Gastrocnemius medialis (tissue), 4 donors: ENCODE results near the gene PLA2G4A. TPM values are rescaled to one million over a fixed set of nuclear protein-coding genes. Genes with fewer than 3 reads are reported as not detected.

Source experiments
- ATAC-seq, 2 donors: fragments of 150-250 bp; one replicate each; pipeline ENCODE4 v1.9.1; 2016
- DNase-seq, 2 donors: peaks; one replicate each; pipeline ENCODE4 v3.0.0-alpha.2; 2019
- H3K27ac ChIP-seq, 4 donors: fragments of 200-600 bp; sonication (generic); 1 replicate in 1 of 4; 2 replicates in 3 of 4; pipeline ENCODE4 v1.5.1; 2016 to 2018; ENCODE audit warnings: mild to moderate bottlenecking in 2 of 4, moderate library complexity in 1 of 4
- H3K27me3 ChIP-seq, 3 donors: fragments of 200-600 bp; sonication (generic) in 2 of 3; 1 replicate in 1 of 3; 2 replicates in 2 of 3; pipeline versions ENCODE4 v1.5.1 to v1.6.0; 2016 to 2019; ENCODE audit warnings: mild to moderate bottlenecking in 1 of 3, moderate library complexity in 1 of 3
- H3K36me3 ChIP-seq, 2 donors: fragments of 200-600 bp; sonication (generic) in 1 of 2; one replicate each; pipeline ENCODE4 v1.5.1; 2017 to 2018
- H3K4me1 ChIP-seq, 2 donors: fragments of 200-600 bp; sonication (generic) in 1 of 2; one replicate each; pipeline ENCODE4 v1.5.1; 2016 to 2017; ENCODE audit warnings: mild to moderate bottlenecking in 2 of 2
- H3K4me3 ChIP-seq, 4 donors: fragments of 200-600 bp; sonication (generic) in 3 of 4; 1 replicate in 1 of 4; 2 replicates in 3 of 4; pipeline ENCODE4 v1.5.1; 2016 to 2019; ENCODE audit warnings: mild to moderate bottlenecking in 2 of 4
- H3K9me3 ChIP-seq, 3 donors: fragments of 200-600 bp; sonication (generic) in 2 of 3; 1 replicate in 1 of 3; 2 replicates in 2 of 3; pipeline ENCODE4 v1.5.1; 2016 to 2019
- POLR2A ChIP-seq, 2 donors: fragments of 450-650 bp; IDR thresholded peaks; one replicate each; pipeline ENCODE4 v1.6.1; 2017; ENCODE audit warnings: antibody characterized with exemption in 2 of 2, mild to moderate bottlenecking in 2 of 2, moderate library complexity in 2 of 2
- in situ Hi-C, 4 donors: fragments of 200-750 bp; cut with MboI; loops; one replicate each; pipeline versions ENCODE4 v1.15.0 to v1.8.0; 2017; ENCODE audit warnings: low sequenced_read_pairs in 4 of 4
- intact Hi-C: fragments of 100-400 bp; cut with DNase I; formaldehyde crosslinking; loops from one replicate; pipeline ENCODE4 v1.15.1; 2023; ENCODE audit warnings: low total_unique reads
- total RNA-seq, 4 donors: library from RNA; depleted of rRNA; stranded (reverse); fragments of >200 nt; gene quantifications; one replicate each; pipeline versions ENCODE4 v1.1.0 to v1.2.3, GENCODE V29; 2016
- TF ChIP-seq, protein P1 (sequence below), 5 experiments: fragments of 450-650 bp in 3 of 5; fragments of 200-600 bp in 2 of 5; sonication (generic) in 2 of 5; IDR thresholded peaks in 4 of 5; conservative IDR thresholded peaks in 1 of 5; 1 replicate in 4 of 5; 2 replicates in 1 of 5; pipeline ENCODE4 v1.5.1; 2016 to 2019; ENCODE audit warnings: antibody characterized with exemption in 5 of 5, mild to moderate bottlenecking in 3 of 5, moderate library complexity in 3 of 5

PLA2G4A gene
- total RNA-seq, 4 donors from 2014 or later, result 0.44 to 0.95 (median 0.75) TPM

DNA sequence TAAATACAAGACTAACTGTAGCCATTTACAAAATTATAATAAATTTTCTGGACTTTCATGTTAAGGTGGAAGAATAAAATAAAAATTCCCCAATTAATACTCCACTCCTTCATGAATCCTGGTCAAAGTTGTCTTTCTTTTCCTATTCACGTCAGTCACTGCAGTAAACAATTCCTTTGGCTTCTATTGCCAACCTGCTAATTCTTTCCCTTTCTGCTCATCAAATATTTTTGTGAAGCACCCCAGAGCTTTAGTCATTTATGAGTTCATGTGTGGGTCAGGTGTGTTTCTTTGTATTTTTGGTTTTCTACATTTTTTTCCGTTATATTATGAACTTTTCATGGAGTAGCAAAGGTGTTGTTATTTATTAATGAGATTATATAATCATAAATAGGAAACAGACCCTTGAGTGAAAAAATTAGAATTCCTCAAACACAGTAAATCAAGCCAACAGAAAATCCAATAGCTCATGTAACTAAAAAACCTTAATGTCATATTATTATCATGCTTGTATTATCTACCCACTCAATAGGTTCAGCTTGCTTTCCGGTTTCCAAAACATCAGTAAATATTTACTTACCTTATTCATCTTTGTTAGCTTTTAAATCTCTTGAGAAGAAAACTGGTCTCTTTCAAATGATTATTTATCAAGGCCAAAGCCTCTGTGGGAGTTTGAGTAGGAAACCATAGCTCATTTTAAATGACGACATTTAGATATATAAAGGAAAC lies 29.6 kb upstream of the PLA2G4A start:
- H3K27ac ChIP-seq, result no peak overlapping the region
- H3K9me3 ChIP-seq, result no peaks in the 10 kb centered on the region
- H3K36me3 ChIP-seq, result no peaks in the 10 kb centered on the region
- DNase-seq (no peak), ATAC-seq (no peak)
- H3K4me1 ChIP-seq, result no peaks in the 10 kb centered on the region
- no peaks in the 10 kb centered on the region for H3K27me3 ChIP-seq
- in situ Hi-C loops (no loop called here), intact Hi-C loops (no loop called here)
- TF ChIP-seq POLR2A (IDR thresholded peaks at IDR 0.05), result no peak
- TF ChIP-seq, protein P1, sequence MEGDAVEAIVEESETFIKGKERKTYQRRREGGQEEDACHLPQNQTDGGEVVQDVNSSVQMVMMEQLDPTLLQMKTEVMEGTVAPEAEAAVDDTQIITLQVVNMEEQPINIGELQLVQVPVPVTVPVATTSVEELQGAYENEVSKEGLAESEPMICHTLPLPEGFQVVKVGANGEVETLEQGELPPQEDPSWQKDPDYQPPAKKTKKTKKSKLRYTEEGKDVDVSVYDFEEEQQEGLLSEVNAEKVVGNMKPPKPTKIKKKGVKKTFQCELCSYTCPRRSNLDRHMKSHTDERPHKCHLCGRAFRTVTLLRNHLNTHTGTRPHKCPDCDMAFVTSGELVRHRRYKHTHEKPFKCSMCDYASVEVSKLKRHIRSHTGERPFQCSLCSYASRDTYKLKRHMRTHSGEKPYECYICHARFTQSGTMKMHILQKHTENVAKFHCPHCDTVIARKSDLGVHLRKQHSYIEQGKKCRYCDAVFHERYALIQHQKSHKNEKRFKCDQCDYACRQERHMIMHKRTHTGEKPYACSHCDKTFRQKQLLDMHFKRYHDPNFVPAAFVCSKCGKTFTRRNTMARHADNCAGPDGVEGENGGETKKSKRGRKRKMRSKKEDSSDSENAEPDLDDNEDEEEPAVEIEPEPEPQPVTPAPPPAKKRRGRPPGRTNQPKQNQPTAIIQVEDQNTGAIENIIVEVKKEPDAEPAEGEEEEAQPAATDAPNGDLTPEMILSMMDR (IDR thresholded peaks at IDR 0.05 in 4 of 5, conservative IDR thresholded peaks at IDR 0.05 in 1 of 5), result no peak
- H3K4me3 ChIP-seq, result no peak overlapping the region

DNA sequence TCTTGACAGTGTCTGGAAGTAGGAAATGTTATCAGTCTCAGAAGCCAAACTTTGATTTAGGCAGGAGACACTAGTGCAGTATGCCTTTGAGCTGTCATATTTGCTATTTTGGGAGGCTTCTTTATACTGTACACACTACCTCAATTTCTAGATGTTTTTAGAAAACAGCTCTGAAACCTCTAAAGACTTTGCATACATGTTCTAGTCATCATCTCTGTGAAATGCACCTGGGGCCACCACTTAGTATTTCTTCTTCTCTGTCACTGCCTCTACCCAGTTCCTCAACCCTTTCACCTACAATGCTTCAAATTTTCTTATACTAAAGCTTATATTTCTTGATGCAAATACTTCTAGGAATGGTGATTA lies 29.1 kb upstream of the PLA2G4A start:
- ATAC-seq (no peak), DNase-seq (no peak)
- Histone ChIP-seq H3K9me3 (no peaks in the 10 kb centered on the region), H3K36me3 (no peaks in the 10 kb centered on the region), H3K27ac (no peak overlapping the region), H3K4me1 (no peaks in the 10 kb centered on the region), H3K27me3 (no peaks in the 10 kb centered on the region), H3K4me3 (no peak overlapping the region)
- intact Hi-C loops (no loop called here), in situ Hi-C loops (no loop called here)
- TF ChIP-seq, protein P1 (IDR thresholded peaks at IDR 0.05 in 4 of 5, conservative IDR thresholded peaks at IDR 0.05 in 1 of 5), result no peak
- no peak for TF ChIP-seq POLR2A (IDR thresholded peaks at IDR 0.05)

DNA sequence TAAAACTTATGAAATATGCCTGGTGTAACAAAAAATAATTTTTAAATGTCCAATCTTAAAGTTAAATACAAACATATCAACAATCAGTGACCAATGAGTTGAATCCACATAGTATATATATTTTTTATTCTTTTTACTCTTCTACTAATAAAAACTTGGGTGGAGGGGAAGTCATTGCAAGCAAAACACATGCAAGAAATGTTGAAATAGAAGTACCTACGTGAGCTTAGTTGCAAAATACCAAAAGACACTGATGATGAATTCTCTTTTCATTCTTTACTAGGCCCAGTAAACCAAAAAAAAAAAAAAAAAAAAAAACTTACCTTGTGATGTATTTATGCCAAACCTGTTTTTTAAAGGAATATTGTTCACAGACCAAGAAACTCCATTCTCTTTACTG lies 26.4 kb upstream of the PLA2G4A start:
- Histone ChIP-seq H3K27me3 (no peaks in the 10 kb centered on the region), H3K9me3 (no peaks in the 10 kb centered on the region), H3K36me3 (no peaks in the 10 kb centered on the region), H3K4me3 (no peak overlapping the region), H3K4me1 (no peaks in the 10 kb centered on the region), H3K27ac (no peak overlapping the region)
- in situ Hi-C loops (no loop called here), intact Hi-C loops (no loop called here)
- no peak for TF ChIP-seq POLR2A (IDR thresholded peaks at IDR 0.05)
- TF ChIP-seq, protein P1 (IDR thresholded peaks at IDR 0.05 in 4 of 5, conservative IDR thresholded peaks at IDR 0.05 in 1 of 5), result no peak
- ATAC-seq, result no peak
- no peak for DNase-seq

DNA sequence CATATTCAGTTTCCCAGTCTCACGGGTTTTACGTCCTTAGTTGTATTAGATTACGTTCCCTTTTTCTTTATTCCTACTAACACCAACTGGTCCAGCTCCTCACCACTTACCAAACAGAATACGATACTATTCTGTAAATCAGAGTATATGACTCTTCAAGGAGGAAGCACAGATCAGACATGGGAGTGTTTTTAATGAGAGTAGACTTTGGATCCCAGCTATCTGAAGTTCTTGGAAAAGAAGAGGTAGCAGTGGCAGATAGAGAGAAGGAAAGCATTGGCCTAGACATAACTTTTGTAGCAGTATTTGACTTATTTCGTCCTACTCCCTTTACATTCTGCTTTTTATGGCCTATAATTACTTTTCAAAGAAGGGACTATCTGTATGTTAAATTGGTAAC lies 24.1 kb upstream of the PLA2G4A start:
- TF ChIP-seq, protein P1 (IDR thresholded peaks at IDR 0.05 in 4 of 5, conservative IDR thresholded peaks at IDR 0.05 in 1 of 5), result no peak
- TF ChIP-seq POLR2A (IDR thresholded peaks at IDR 0.05), result no peak
- DNase-seq (no peak), ATAC-seq (no peak)
- Histone ChIP-seq H3K36me3 (no peaks in the 10 kb centered on the region), H3K4me3 (no peak overlapping the region), H3K4me1 (no peaks in the 10 kb centered on the region), H3K27me3 (no peaks in the 10 kb centered on the region), H3K9me3 (no peaks in the 10 kb centered on the region), H3K27ac (no peak overlapping the region)
- in situ Hi-C loops, result no loop called here
- intact Hi-C loops, result no loop called here

DNA sequence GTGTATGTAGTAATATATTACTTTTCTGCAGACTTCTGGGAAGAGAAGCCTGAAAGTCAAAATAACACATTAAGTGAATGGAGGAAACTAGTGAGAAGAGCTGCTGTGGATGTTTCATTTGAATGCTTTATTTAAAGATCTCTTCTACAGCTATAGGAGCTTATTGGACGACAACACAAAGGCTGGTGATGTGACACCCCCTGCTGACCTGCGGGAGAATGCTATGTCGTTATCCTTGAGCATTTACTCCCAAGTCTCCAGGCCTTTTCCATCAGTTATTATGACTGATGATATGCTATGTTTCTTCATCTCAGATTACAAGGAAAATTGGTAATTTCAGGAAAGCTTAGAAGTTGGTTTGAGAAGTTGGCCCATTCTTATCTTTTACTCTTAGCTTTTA lies 22.3 kb upstream of the PLA2G4A start:
- no peaks in the 10 kb centered on the region for H3K9me3 ChIP-seq
- no peak overlapping the region for H3K4me3 ChIP-seq
- H3K27me3 ChIP-seq, result no peaks in the 10 kb centered on the region
- no peak overlapping the region for H3K27ac ChIP-seq
- ATAC-seq (no peak), DNase-seq (no peak)
- TF ChIP-seq, protein P1 (IDR thresholded peaks at IDR 0.05 in 4 of 5, conservative IDR thresholded peaks at IDR 0.05 in 1 of 5), result no peak
- TF ChIP-seq POLR2A (IDR thresholded peaks at IDR 0.05), result no peak
- H3K36me3 ChIP-seq, result no peaks in the 10 kb centered on the region
- intact Hi-C loops, result no loop called here
- in situ Hi-C loops, result no loop called here
- H3K4me1 ChIP-seq, result no peaks in the 10 kb centered on the region
